Measurements from ENCODE around the gene PPP1R15A.

GRCh38 chr19:48906324-48906723, 34.1 kb downstream of the PPP1R15A start:
- TF ChIP-seq, protein P1, sequence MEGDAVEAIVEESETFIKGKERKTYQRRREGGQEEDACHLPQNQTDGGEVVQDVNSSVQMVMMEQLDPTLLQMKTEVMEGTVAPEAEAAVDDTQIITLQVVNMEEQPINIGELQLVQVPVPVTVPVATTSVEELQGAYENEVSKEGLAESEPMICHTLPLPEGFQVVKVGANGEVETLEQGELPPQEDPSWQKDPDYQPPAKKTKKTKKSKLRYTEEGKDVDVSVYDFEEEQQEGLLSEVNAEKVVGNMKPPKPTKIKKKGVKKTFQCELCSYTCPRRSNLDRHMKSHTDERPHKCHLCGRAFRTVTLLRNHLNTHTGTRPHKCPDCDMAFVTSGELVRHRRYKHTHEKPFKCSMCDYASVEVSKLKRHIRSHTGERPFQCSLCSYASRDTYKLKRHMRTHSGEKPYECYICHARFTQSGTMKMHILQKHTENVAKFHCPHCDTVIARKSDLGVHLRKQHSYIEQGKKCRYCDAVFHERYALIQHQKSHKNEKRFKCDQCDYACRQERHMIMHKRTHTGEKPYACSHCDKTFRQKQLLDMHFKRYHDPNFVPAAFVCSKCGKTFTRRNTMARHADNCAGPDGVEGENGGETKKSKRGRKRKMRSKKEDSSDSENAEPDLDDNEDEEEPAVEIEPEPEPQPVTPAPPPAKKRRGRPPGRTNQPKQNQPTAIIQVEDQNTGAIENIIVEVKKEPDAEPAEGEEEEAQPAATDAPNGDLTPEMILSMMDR (conservative IDR thresholded peaks at IDR 0.05 in 1 of 2, IDR thresholded peaks at IDR 0.05 in 1 of 2; ENCODE audit: low read depth in 1 of 2, low read length in 2 of 2), result no peak
- TF ChIP-seq EZH2 (IDR thresholded peaks at IDR 0.05; ENCODE audit: low read length, missing control alignments), result no peak

Measured in fibroblast of lung (primary cell).